Liver (tissue), 9 donors: Measurements from ENCODE around the gene PAXX. TPM values are rescaled to one million over a fixed set of nuclear protein-coding genes. Genes with fewer than 3 reads are reported as not detected.

Source experiments
- DNase-seq: peaks from one replicate; pipeline ENCODE4 v3.0.0-alpha.2; 2017; ENCODE audit warnings: low spot score
- H3K27ac ChIP-seq, 2 donors: one replicate each; pipeline ENCODE4 v1.7.0; 2013; ENCODE audit warnings: inconsistent platforms in 2 of 2, low read length in 2 of 2, control low read depth in 1 of 2, low read depth in 1 of 2, mild to moderate bottlenecking in 1 of 2
- H3K27me3 ChIP-seq, 4 donors: one replicate each; pipeline versions ENCODE4 v1.6.1 to v1.7.0; 2013; ENCODE audit warnings: low read length in 3 of 4, inconsistent platforms in 1 of 4, mild to moderate bottlenecking in 1 of 4, moderate library complexity in 1 of 4; ENCODE audit not compliant: control insufficient read depth in 4 of 4, insufficient read depth in 4 of 4
- H3K36me3 ChIP-seq, 4 donors: one replicate each; pipeline versions ENCODE4 v1.6.1 to v1.7.0; 2013; ENCODE audit warnings: low read length in 3 of 4, mild to moderate bottlenecking in 3 of 4, low read depth in 1 of 4, moderate library complexity in 1 of 4; ENCODE audit not compliant: control insufficient read depth in 4 of 4, insufficient read depth in 3 of 4
- H3K4me1 ChIP-seq, 4 donors: one replicate each; pipeline versions ENCODE4 v1.6.1 to v1.7.0; 2013; ENCODE audit warnings: low read length in 3 of 4, mild to moderate bottlenecking in 3 of 4, moderate library complexity in 1 of 4; ENCODE audit not compliant: control insufficient read depth in 4 of 4, insufficient read depth in 4 of 4
- H3K4me3 ChIP-seq, 3 donors: one replicate each; pipeline versions ENCODE4 v1.6.1 to v1.7.0; 2013; ENCODE audit warnings: low read length in 3 of 3, control low read depth in 1 of 3, low read depth in 1 of 3, mild to moderate bottlenecking in 1 of 3
- H3K9ac ChIP-seq, 2 donors: one replicate each; pipeline ENCODE4 v1.7.0; 2013; ENCODE audit warnings: low read length in 2 of 2, mild to moderate bottlenecking in 2 of 2, moderate library complexity in 2 of 2, control low read depth in 1 of 2, low read depth in 1 of 2
- H3K9me3 ChIP-seq, 4 donors: one replicate each; pipeline versions ENCODE4 v1.6.1 to v1.7.0; 2013; ENCODE audit warnings: low read length in 3 of 4; ENCODE audit not compliant: control insufficient read depth in 4 of 4
- CTCF ChIP-seq: fragments of 150-350 bp; IDR thresholded peaks from 2 replicates; pipeline ENCODE4 v1.5.1; 2017; ENCODE audit warnings: improper control_type of control experiment, low read depth, low read length; ENCODE audit not compliant: missing input control
- GABPA ChIP-seq, 2 donors: IDR thresholded peaks in 1 of 2; conservative IDR thresholded peaks in 1 of 2; 2 replicates each; pipeline ENCODE4 v1.6.1; 2016; ENCODE audit warnings: antibody characterized with exemption in 2 of 2, mild to moderate bottlenecking in 1 of 2, moderate library complexity in 1 of 2
- MAX ChIP-seq: IDR thresholded peaks from 2 replicates; pipeline ENCODE4 v1.6.1; 2016; ENCODE audit warnings: antibody characterized with exemption
- REST ChIP-seq: IDR thresholded peaks from 2 replicates; pipeline ENCODE4 v1.6.1; 2016; ENCODE audit warnings: antibody characterized with exemption, mild to moderate bottlenecking
- WGBS: extraction: QIAGEN DNeasy Blood & Tissue Kit; methylation state at CpG from one replicate; pipeline ENCODE4 v1.1.7; 2013; 5-methylcytosine and 5-hydroxymethylcytosine counted together
- polyA plus RNA-seq, 2 donors: library from polyadenylated mRNA; stranded (reverse) in 1 of 2; unstranded in 1 of 2; fragments of 200-250 nt in 1 of 2; fragments of >200 nt in 1 of 2; fragmentation: Nextera tagmentation in 1 of 2; extraction: Ambion mirVana in 1 of 2; gene quantifications; one replicate each; pipeline versions ENCODE4 v1.2.1 to v1.2.3, GENCODE V29; 2013 to 2015
- total RNA-seq, 2 donors: library from RNA; depleted of rRNA; stranded (reverse); fragments of >200 nt; gene quantifications; one replicate each; pipeline ENCODE4 v1.2.3, GENCODE V29; 2014
- donor health status: healthy.
- donor health status: healthy.
- donor health status: healthy.
- donor health status: healthy.
- donor health status: healthy.

The PAXX gene
- total and polyA plus RNA-seq, 4 donors: 7.3 to 34.1 (median 19.2) TPM

GRCh38 chr9:137042751-137043727 lies 50.8 kb downstream of the PAXX start:
- Histone ChIP-seq H3K36me3 (no peaks in the 10 kb centered on the region), H3K9me3 (no peaks in the 10 kb centered on the region), H3K4me1 (peaks cover 0 to 29% (median 4%) of the 10 kb centered on the region in 4 donors), H3K9ac (no peak overlapping the region), H3K4me3 (no peak overlapping the region), H3K27ac (peak overlapping the region in 1 of 2 donors; percentile 23), H3K27me3 (peaks cover 4 to 22% (median 7%) of the 10 kb centered on the region in 4 donors)
- TF ChIP-seq REST (no peak), GABPA (IDR thresholded peaks at IDR 0.05 in 1 of 2, conservative IDR thresholded peaks at IDR 0.05 in 1 of 2) (no peak), CTCF (no peak), MAX (no peak)
- WGBS: 75% methylated on average over 36 of the region's 36 CpGs
- DNase-seq: no peak

Other genes with a start within 250 kb of the PAXX start
Only the 30 nearest of the 39 such genes appear.
- gene TMEM141, start 201.1 kb upstream of the PAXX start, total RNA-seq: 10 to 100 TPM; 32.2 to 58.9 TPM
- gene TMEM141, start 201.1 kb upstream of the PAXX start, polyA plus RNA-seq: 10 to 100 TPM; 73.6 to 74.7 TPM
- 1 to 10 TPM in 1 of 2 donors, under 1 TPM in 1; 0.75 to 1.8 TPM for gene CCDC183, start 196.1 kb upstream of the PAXX start, total RNA-seq
- gene CCDC183, start 196.1 kb upstream of the PAXX start, polyA plus RNA-seq: 1 to 10 TPM in 1 of 2 donors, under 1 TPM in 1; 0.20 to 1.3 TPM
- 10 to 100 TPM; 12.6 to 32.6 TPM for gene RABL6, start 184.5 kb upstream of the PAXX start, total RNA-seq
- gene RABL6, start 184.5 kb upstream of the PAXX start, polyA plus RNA-seq: 1 to 10 TPM; 3.6 to 8.7 TPM
- 1 to 10 TPM in 1 of 2 donors, under 1 TPM in 1; 0.56 to 2.3 TPM for gene AJM1, start 149.9 kb upstream of the PAXX start, total RNA-seq
- 1 to 10 TPM in 1 of 2 donors, under 1 TPM in 1; 0.61 to 1.0 TPM for gene AJM1, start 149.9 kb upstream of the PAXX start, polyA plus RNA-seq
- gene PHPT1, start 143.0 kb upstream of the PAXX start, total RNA-seq: 10 to 100 TPM; 23.2 to 40.4 TPM
- 10 to 100 TPM; 44.2 to 83.1 TPM for gene PHPT1, start 143.0 kb upstream of the PAXX start, polyA plus RNA-seq
- 1 to 10 TPM; 4.0 to 8.1 TPM for gene MAMDC4, start 140.1 kb upstream of the PAXX start, total RNA-seq
- 1 to 10 TPM; 2.4 to 3.9 TPM for gene MAMDC4, start 140.1 kb upstream of the PAXX start, polyA plus RNA-seq
- gene EDF1, start 126.1 kb upstream of the PAXX start, total RNA-seq: 100 to 1,000 TPM; 123 to 248 TPM
- gene EDF1, start 126.1 kb upstream of the PAXX start, polyA plus RNA-seq: 100 to 1,000 TPM; 289 to 513 TPM
- gene TRAF2, start 105.9 kb upstream of the PAXX start, total RNA-seq: 10 to 100 TPM in 1 of 2 donors, 1 to 10 TPM in 1; 7.5 to 14.9 TPM
- gene TRAF2, start 105.9 kb upstream of the PAXX start, polyA plus RNA-seq: 1 to 10 TPM; 4.7 to 6.1 TPM
- 100 to 1,000 TPM in 1 of 2 donors, 10 to 100 TPM in 1; 64.0 to 163 TPM for gene FBXW5, start 47.7 kb upstream of the PAXX start, total RNA-seq
- 100 to 1,000 TPM in 1 of 2 donors, 10 to 100 TPM in 1; 87.1 to 130 TPM for gene FBXW5, start 47.7 kb upstream of the PAXX start, polyA plus RNA-seq
- gene C8G, start 47.2 kb upstream of the PAXX start, total RNA-seq: 100 to 1,000 TPM in 1 of 2 donors, 10 to 100 TPM in 1; 25.1 to 323 TPM
- gene C8G, start 47.2 kb upstream of the PAXX start, polyA plus RNA-seq: 1,000 to 10,000 TPM in 1 of 2 donors, 100 to 1,000 TPM in 1; 892 to 1,117 TPM
- 1 to 10 TPM; 2.3 to 5.2 TPM for gene LCN12, start 40.1 kb upstream of the PAXX start, total RNA-seq
- gene LCN12, start 40.1 kb upstream of the PAXX start, polyA plus RNA-seq: 10 to 100 TPM in 1 of 2 donors, 1 to 10 TPM in 1; 7.3 to 12.2 TPM
- 1 to 10 TPM in 1 of 2 donors, under 1 TPM in 1; 0.23 to 5.4 TPM for gene PTGDS, start 14.9 kb upstream of the PAXX start, total RNA-seq
- 10 to 100 TPM in 1 of 2 donors, 1 to 10 TPM in 1; 7.4 to 15.2 TPM for gene PTGDS, start 14.9 kb upstream of the PAXX start, polyA plus RNA-seq
- gene LCNL1, start 9.4 kb upstream of the PAXX start, total RNA-seq: under 1 TPM in 1 of 2 donors, not detected in 1; 0.08 TPM
- gene LCNL1, start 9.4 kb upstream of the PAXX start, polyA plus RNA-seq: under 1 TPM in 1 of 2 donors, not detected in 1; 0.01 TPM
- gene CLIC3, start 4.1 kb downstream of the PAXX start, total RNA-seq: under 1 TPM; 0.33 to 0.42 TPM
- gene CLIC3, start 4.1 kb downstream of the PAXX start, polyA plus RNA-seq: under 1 TPM; 0.38 to 0.83 TPM
- gene ABCA2, start 35.8 kb downstream of the PAXX start, total RNA-seq: 10 to 100 TPM in 1 of 2 donors, 1 to 10 TPM in 1; 2.9 to 15.2 TPM
- gene ABCA2, start 35.8 kb downstream of the PAXX start, polyA plus RNA-seq: 10 to 100 TPM in 1 of 2 donors, 1 to 10 TPM in 1; 9.5 to 15.1 TPM
- gene FUT7, start 39.7 kb downstream of the PAXX start, total RNA-seq: under 1 TPM; 0.37 to 0.67 TPM
- under 1 TPM in 1 of 2 donors, not detected in 1; 0.14 TPM for gene FUT7, start 39.7 kb downstream of the PAXX start, polyA plus RNA-seq
- gene NPDC1, start 53.8 kb downstream of the PAXX start, total RNA-seq: 1 to 10 TPM; 2.7 to 5.6 TPM
- gene NPDC1, start 53.8 kb downstream of the PAXX start, polyA plus RNA-seq: 10 to 100 TPM in 1 of 2 donors, 1 to 10 TPM in 1; 9.0 to 14.5 TPM
- gene ENTPD2, start 61.6 kb downstream of the PAXX start, total RNA-seq: under 1 TPM; 0.09 to 0.25 TPM
- gene ENTPD2, start 61.6 kb downstream of the PAXX start, polyA plus RNA-seq: under 1 TPM; 0.17 to 0.40 TPM
- gene SAPCD2, start 78.1 kb downstream of the PAXX start, total RNA-seq: 1 to 10 TPM in 1 of 2 donors, under 1 TPM in 1; 0.08 to 1.8 TPM
- under 1 TPM; 0.06 to 0.38 TPM for gene SAPCD2, start 78.1 kb downstream of the PAXX start, polyA plus RNA-seq
- gene UAP1L1, start 85.1 kb downstream of the PAXX start, total RNA-seq: 1 to 10 TPM; 1.8 to 2.3 TPM
- gene UAP1L1, start 85.1 kb downstream of the PAXX start, polyA plus RNA-seq: 1 to 10 TPM in 1 of 2 donors, under 1 TPM in 1; 0.35 to 1.6 TPM
- 10 to 100 TPM; 19.9 to 31.8 TPM for gene MAN1B1, start 94.6 kb downstream of the PAXX start, total RNA-seq
- gene MAN1B1, start 94.6 kb downstream of the PAXX start, polyA plus RNA-seq: 10 to 100 TPM; 23.2 to 29.7 TPM
- gene DPP7, start 122.3 kb downstream of the PAXX start, total RNA-seq: 10 to 100 TPM; 25.0 to 38.8 TPM
- 10 to 100 TPM; 62.6 to 71.1 TPM for gene DPP7, start 122.3 kb downstream of the PAXX start, polyA plus RNA-seq
- gene GRIN1, start 146.7 kb downstream of the PAXX start, total RNA-seq: not detected
- gene GRIN1, start 146.7 kb downstream of the PAXX start, polyA plus RNA-seq: under 1 TPM in 1 of 2 donors, not detected in 1; 0.05 TPM
- gene LRRC26, start 177.6 kb downstream of the PAXX start, total RNA-seq: under 1 TPM in 1 of 2 donors, not detected in 1; 0.17 TPM
- gene LRRC26, start 177.6 kb downstream of the PAXX start, polyA plus RNA-seq: under 1 TPM in 1 of 2 donors, not detected in 1; 0.09 TPM
- gene TMEM210, start 179.6 kb downstream of the PAXX start, total RNA-seq: not detected
- gene TMEM210, start 179.6 kb downstream of the PAXX start, polyA plus RNA-seq: not detected
- 10 to 100 TPM; 19.4 to 32.6 TPM for gene ANAPC2, start 196.1 kb downstream of the PAXX start, total RNA-seq
- gene ANAPC2, start 196.1 kb downstream of the PAXX start, polyA plus RNA-seq: 10 to 100 TPM in 1 of 2 donors, 1 to 10 TPM in 1; 9.3 to 19.9 TPM
- 10 to 100 TPM; 29.8 to 37.5 TPM for gene SSNA1, start 196.3 kb downstream of the PAXX start, total RNA-seq
- 10 to 100 TPM; 43.1 to 44.2 TPM for gene SSNA1, start 196.3 kb downstream of the PAXX start, polyA plus RNA-seq
- 10 to 100 TPM in 1 of 2 donors, 1 to 10 TPM in 1; 5.4 to 15.8 TPM for gene TPRN, start 208.3 kb downstream of the PAXX start, total RNA-seq
- 10 to 100 TPM in 1 of 2 donors, 1 to 10 TPM in 1; 6.5 to 20.1 TPM for gene TPRN, start 208.3 kb downstream of the PAXX start, polyA plus RNA-seq
- gene TMEM203, start 213.2 kb downstream of the PAXX start, total RNA-seq: 10 to 100 TPM; 19.9 to 21.5 TPM
- 10 to 100 TPM; 21.4 to 27.5 TPM for gene TMEM203, start 213.2 kb downstream of the PAXX start, polyA plus RNA-seq
- gene NDOR1, start 213.3 kb downstream of the PAXX start, total RNA-seq: 1 to 10 TPM; 2.9 to 4.7 TPM
- gene NDOR1, start 213.3 kb downstream of the PAXX start, polyA plus RNA-seq: 1 to 10 TPM; 2.5 to 3.5 TPM